HG02759 (cell line): Measurements from ENCODE around the gene HOXD8.

Source experiments
- ATAC-seq: cut with Tn5 transposase; IDR thresholded peaks from one replicate; pipeline ENCODE4 v1.9.1; 2021; ENCODE audit warnings: mild to moderate bottlenecking, moderate library complexity; ENCODE audit not compliant: unreplicated experiment

Gene HOXD8

GRCh38 chr2:176114930-176115625 lies 14.4 kb upstream of the HOXD8 start:
- no peak for ATAC-seq

DNA sequence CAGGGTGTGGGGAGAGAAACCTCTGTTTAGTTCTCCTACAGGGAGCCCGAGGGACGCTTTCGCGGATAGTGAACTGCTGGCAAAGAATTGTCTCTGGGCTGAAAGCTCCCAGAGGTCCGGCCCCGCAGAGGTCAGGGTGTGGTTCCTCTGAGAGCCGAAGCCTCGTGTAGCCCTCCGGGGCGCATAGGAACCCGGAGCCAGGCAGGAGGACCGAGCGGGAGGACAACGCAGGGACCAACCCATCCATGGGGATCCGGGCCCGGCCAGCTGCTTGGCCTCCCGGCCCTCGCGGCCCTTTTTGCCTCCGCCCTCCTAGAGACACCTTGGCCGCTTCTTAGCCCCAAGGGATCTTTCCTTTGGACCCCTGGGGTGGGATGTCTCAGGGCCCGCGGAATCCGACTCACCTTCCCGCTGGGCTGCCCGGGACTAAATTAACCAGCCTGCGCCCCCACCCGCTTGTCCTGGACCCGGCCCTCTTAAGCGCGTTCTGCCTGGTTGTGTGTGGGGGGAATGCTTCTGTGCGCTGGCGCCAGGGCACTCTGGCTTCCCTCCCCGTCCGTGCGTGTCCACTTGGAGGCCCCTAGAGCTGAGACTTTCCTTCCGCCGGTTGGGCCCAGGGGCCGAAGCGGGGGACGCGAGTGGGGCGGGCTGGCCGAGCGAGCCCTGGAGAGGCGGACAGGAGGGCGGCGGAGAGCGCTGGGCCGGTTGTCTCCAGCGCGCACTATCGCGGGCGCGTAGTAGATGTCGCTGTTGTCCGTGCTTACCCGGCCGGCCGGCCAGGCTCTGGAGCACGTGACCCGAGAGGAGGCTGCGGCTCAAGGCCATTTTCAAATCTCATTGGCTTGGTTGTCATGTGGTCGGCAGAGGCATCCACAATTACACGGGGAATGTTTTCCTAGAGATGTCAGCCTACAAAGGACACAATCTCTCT lies 13.4 kb upstream of the HOXD8 start, which contains the start of gene HOXD10:
Gene HOXD10 (plus strand): TSS at position 896 of the 931 bp plus-strand sequence. CDS start 56 bp downstream, outside the sequence.
- no peak for ATAC-seq

DNA sequence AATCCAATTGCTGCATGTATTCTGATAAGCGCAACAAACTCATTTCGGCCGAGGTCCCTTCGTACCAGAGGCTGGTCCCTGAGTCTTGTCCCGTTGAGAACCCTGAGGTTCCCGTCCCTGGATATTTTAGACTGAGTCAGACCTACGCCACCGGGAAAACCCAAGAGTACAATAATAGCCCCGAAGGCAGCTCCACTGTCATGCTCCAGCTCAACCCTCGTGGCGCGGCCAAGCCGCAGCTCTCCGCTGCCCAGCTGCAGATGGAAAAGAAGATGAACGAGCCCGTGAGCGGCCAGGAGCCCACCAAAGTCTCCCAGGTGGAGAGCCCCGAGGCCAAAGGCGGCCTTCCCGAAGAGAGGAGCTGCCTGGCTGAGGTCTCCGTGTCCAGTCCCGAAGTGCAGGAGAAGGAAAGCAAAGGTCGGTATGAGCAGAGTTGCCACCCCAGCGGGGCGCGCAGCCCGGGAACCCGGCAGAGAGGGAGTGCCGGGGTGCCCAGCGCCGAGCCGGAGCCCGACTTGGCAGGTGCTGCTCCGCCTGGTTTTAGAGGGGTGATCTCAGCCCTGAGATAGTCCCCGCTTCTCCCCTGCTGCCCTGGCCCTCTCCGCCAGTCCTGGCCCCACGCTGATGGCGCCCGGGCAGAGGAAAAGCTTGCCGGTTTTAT lies 12.2 kb upstream of the HOXD8 start:
- no peak for ATAC-seq

DNA sequence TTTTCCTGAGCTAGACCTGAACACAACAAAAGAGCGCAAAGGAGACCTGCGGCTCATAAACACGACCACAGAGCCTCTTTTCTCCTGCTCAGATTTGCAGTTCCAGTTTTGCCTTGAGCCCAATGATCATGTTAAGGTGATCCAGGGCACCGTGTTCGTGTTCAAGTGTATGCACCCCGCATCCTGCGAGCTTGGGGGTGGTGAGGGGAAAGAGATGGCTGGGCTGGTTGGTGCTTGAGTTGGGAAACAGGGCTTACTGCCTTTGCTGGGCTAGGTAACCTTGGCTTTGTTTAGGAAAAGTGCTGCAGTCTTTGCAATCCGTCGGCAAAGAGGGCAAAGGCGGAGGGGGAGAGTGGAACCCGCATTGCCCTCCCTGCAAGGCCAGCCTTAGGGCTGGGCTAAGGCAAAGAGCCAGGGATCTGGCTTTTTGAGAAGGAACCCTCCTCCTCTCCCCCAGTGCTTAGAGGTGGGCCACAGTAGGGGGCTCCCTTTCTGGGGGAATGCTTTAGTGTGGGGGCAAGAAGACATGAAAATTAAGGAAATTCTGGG lies 11.6 kb upstream of the HOXD8 start:
- ATAC-seq: no peak

GRCh38 chr2:176118601-176119339 lies 10.7 kb upstream of the HOXD8 start:
- ATAC-seq: no peak

DNA sequence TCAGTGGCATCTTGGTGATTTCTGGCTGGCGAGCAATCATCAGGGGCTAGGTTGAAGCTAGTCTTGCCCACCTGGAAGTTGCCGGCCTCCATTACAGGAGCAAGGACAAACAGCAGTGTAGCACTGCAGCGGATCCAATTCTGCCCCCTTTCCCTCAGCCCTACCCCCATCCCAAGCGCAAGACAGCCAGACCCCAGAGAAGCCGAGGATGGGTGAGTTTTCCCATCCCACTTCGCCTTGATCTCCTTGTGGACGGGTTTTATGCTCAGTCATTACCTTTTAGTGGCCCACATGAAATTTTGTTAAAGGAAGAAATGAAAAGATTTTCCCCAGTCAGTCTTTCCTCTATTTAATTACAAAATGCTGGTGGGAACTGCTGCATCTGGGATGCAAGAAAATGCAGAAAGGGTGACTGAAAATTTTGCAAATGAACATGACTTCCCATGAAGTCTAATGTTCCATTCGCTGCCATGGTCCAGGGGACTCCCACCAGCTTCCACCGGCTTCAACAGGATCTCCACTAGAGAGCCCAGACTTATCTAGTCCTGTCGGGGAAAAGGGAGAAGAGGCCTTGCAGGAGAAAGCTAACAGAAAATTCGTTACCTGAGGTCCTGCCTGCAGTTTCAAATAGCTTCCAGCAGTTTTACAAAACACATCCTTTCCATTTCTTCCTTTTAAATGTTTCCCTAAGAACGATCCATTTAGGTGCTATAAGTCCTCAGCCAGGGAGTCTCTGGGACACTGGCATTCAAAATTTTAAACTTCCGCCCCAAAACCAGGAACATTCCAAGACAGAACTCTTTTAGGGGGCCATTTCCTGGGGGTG lies 8.9 kb upstream of the HOXD8 start:
- no peak for ATAC-seq

- no peak for ATAC-seq
Measured at GRCh38 chr2:176121190-176122051, 8.1 kb upstream of the HOXD8 start.

GRCh38 chr2:176122052-176122682 lies 7.3 kb upstream of the HOXD8 start:
- no peak for ATAC-seq

DNA sequence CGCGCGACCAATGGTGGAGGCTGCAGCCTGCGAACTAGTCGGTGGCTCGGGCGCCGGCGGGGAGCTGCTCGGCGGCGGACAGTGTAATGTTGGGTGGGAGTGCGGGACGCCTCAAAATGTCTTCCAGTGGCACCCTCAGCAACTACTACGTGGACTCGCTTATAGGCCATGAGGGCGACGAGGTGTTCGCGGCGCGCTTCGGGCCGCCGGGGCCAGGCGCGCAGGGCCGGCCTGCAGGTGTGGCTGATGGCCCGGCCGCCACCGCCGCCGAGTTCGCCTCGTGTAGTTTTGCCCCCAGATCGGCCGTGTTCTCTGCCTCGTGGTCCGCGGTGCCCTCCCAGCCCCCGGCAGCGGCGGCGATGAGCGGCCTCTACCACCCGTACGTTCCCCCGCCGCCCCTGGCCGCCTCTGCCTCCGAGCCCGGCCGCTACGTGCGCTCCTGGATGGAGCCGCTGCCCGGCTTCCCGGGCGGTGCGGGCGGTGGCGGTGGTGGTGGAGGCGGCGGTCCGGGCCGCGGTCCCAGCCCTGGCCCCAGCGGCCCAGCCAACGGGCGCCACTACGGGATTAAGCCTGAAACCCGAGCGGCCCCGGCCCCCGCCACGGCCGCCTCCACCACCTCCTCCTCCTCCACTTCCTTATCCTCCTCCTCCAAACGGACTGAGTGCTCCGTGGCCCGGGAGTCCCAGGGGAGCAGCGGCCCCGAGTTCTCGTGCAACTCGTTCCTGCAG lies 6.7 kb upstream of the HOXD8 start, which contains the start of gene HOXD9:
Gene HOXD9 (plus strand): TSS at position 37 of the 728 bp plus-strand sequence. CDS start 50 bp downstream, at position 87.
- no peak for ATAC-seq

DNA sequence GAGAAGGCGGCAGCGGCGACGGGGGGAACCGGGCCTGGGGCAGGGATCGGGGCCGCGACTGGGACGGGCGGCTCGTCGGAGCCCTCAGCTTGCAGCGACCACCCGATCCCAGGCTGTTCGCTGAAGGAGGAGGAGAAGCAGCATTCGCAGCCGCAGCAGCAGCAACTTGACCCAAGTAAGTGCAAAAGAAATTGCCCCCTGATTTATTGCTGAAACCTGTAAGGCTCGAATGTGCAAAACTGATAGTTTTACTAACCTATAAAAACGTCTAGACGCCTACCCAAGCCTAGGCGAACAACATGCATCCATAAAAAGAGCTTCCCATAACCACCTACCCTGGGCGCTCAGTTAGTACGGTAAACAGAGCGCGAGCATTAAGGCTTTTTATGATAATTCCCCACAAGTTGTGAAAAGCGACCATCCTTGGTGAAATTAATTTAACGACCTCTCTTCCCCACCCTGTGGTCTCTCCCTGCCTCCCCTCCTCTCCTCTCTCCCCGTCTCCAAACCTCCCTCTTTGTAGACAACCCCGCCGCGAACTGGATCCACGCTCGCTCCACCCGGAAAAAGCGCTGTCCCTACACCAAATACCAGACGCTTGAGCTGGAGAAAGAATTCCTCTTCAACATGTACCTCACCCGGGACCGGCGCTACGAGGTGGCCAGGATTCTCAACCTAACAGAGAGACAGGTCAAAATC lies 5.9 kb upstream of the HOXD8 start:
- no peak for ATAC-seq

DNA sequence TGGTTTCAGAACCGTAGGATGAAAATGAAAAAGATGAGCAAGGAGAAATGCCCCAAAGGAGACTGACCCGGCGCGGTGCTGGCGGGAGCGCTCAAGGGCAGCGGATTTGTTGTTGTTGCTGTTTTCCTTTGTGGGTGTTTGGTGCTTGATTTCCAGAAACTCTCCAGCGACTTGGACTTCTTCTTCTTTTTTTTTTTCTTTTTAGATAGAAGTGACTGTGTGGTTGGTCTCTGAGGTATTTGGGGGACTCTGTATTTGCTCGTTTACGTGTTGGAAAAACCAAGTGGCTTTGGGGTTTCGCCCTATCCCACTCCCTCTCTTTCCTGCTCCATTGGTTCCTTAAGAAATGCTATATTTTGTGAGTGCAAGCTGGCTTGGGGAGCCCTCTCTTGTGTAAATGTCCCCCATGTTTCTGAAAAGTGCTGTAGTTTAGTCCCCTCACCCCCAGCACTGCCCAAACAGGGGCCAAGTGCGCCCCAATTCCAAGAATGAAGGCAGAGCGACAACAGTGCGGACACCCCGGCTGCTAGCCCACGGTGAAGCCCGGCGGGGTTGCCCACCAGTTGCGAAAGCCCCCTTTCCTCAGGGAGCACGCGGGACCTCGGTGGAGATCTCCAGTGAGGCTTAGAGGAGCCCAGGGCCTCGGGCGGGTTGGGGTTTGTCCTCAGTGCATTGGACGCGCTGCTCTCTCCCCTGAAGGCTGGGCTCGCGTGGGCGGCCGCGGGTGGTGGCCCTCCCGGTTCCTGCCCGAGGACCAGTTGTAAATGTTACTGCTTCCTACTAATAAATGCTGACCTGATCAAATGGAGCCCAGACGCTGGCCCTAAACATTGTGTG lies 5.2 kb upstream of the HOXD8 start:
- no peak for ATAC-seq

DNA sequence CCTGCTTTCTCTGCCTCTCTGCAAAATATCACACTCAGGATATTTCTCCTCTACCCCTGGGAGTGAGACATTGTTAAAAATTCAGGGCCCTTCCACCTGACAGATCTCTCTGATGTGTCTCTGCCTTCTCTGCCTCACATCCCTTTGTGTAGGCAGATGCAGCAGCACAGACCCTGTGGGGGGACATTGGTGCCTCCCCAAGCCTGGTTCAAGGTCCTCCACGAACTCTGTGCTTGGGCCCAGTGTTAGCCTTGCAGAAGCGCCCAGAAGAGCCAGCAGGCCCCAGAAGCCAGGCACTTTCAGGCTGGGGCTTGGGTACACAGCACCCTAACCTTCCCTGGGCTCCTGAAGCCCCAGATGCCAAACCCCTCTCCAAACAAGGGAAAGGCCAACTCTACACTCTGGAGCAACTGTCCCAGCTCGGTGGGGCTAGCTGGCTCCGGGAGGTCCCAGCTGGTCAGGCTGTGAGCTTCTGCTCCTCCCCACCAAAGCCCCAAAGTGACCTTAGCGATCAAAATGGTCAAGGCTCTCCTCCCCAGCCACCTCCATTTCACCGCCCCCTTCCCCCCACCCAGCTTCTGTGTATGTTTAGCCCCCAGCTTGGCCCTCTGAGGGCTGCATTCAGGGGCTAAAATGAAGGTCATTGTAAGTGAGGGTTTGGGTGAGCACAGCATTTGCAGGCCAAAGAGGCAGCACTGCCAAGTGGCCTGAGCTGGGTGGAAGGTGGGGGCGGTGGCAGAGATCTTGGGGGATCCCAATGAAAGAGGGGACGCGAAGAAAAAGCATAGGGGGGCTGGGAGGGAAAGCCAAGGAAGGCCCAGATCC lies 4.3 kb upstream of the HOXD8 start:
- ATAC-seq: no peak

- no peak for ATAC-seq
Measured at GRCh38 chr2:176125772-176126054, 3.8 kb upstream of the HOXD8 start.

- no peak for ATAC-seq
Measured at GRCh38 chr2:176126929-176127773, 2.4 kb upstream of the HOXD8 start.

- ATAC-seq: no peak
Measured at GRCh38 chr2:176127774-176128072, 1.8 kb upstream of the HOXD8 start.
